Neuron (in vitro differentiated cells): ENCODE data around the gene OR51G1.
"Not testable (repeated sequence)": the region's sequence is repeated elsewhere in the genome, so short reads cannot be mapped to it uniquely, and the experiment has no call there.

Experiments
- H2AFZ ChIP-seq: one replicate; pipeline ENCODE4 v1.6.1; 2013; ENCODE audit warnings: low read depth, mild to moderate bottlenecking, inconsistent platforms, low read length, moderate library complexity
- H3K27me3 ChIP-seq: one replicate; pipeline ENCODE4 v1.6.1; 2013; ENCODE audit warnings: low read length; ENCODE audit not compliant: insufficient read depth
- H3K36me3 ChIP-seq: one replicate; pipeline ENCODE4 v1.6.1; 2013; ENCODE audit warnings: low read length; ENCODE audit not compliant: insufficient read depth
- H3K4me1 ChIP-seq: one replicate; pipeline ENCODE4 v1.6.1; 2013; ENCODE audit warnings: low read length; ENCODE audit not compliant: insufficient read depth
- H3K4me3 ChIP-seq: 2 replicates; pipeline ENCODE4 v1.5.1; 2013; ENCODE audit warnings: mild to moderate bottlenecking, low read length, moderate library complexity
- H3K9me3 ChIP-seq: one replicate; pipeline ENCODE4 v1.6.1; 2013; ENCODE audit warnings: low read length

OR51G1 gene

DNA sequence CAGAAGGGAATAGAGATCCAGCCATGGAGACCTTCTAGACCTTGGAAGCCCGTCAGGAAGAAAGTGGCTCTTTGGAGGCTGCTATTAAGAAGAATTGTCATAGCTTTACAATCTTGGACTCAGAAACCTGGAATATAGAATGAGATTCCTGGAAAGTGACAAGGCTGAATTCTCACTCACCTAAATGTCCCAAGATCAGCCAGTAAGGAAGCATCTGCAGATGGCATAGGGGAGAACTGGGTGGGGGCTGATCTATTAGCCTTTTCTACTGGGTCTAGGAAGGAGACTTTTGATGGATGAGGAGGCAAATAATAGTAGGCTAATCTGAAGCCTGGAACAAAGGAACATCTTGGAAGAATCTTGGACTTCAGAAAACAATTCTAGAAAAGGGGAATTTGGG, at the start of gene OR51G1:
OR51G1 (minus strand) TSS at position 101 of the 400 bp plus-strand sequence; CDS start at position 101, 0 bp downstream.
- Histone ChIP-seq H2AFZ (no peak within 1 kb of the TSS), H3K36me3 (no peaks in the 10 kb centered on the region), H3K27me3 (no peaks in the 10 kb centered on the region)

DNA sequence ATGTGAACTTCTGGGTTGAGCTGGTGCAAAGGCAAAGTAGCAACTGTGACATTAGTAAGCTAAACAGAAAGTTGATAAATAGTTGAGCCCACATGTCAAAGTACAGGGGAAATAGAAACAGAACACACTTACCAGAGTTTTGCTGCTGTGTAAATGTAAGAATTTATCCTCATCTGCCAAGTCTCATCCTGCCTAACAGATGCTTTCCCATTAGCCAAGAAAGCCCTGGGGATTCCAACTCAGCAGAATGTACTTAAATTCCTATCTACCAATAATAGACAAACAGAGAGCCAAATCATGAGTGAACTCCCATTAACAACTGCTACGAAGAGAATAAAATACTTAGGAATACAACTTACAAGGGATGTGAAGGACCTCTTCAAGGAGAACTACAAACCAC, 38.7 kb upstream of the OR51G1 start:
- no peak overlapping the region for H3K4me3 ChIP-seq
- H3K27me3 ChIP-seq = no peaks in the 10 kb centered on the region
- H2AFZ ChIP-seq = no peak overlapping the region
- no peaks in the 10 kb centered on the region for H3K9me3 ChIP-seq
- no peaks in the 10 kb centered on the region for H3K36me3 ChIP-seq
- H3K4me1 ChIP-seq = no peaks in the 10 kb centered on the region

More for the DNA sequence above, at the start of gene OR51G1:
- no peak within 1 kb of the TSS for H3K4me3 ChIP-seq
- no peaks in the 10 kb centered on the region for H3K9me3 ChIP-seq
- H3K4me1 ChIP-seq = no peaks in the 10 kb centered on the region

DNA sequence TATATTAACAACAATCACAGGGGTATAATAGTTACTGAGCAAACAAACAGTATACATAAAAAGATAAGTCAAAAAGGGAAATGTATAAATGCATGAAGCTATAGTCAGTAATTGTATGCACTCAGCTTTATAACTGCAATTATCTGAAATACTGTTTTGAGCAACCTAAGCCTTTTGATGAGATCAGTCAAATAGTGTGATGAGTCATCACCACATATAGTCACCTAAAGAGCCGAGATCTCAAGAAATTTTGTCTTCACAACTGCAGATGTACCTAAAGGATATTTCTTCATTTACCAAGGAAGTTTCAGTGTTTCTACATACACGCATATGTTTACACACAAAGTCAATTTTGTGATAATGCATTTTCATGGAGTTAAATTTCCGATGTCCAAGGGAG, 36.7 kb upstream of the OR51G1 start:
- no peaks in the 10 kb centered on the region for H3K27me3 ChIP-seq
- no peak overlapping the region for H3K4me3 ChIP-seq
- no peak overlapping the region for H2AFZ ChIP-seq
- H3K36me3 ChIP-seq = no peaks in the 10 kb centered on the region
- H3K4me1 ChIP-seq = no peaks in the 10 kb centered on the region
- no peaks in the 10 kb centered on the region for H3K9me3 ChIP-seq

GRCh38 chr11:4957396-4957795, 33.3 kb upstream of the OR51G1 start:
- Histone ChIP-seq H3K4me3 (no peak overlapping the region), H3K4me1 (no peaks in the 10 kb centered on the region), H2AFZ (no peak overlapping the region), H3K9me3 (no peaks in the 10 kb centered on the region), H3K27me3 (no peaks in the 10 kb centered on the region), H3K36me3 (no peaks in the 10 kb centered on the region)

- not testable (repeated sequence) for H3K4me3 ChIP-seq
Observed at GRCh38 chr11:4955613-4956012, 31.5 kb upstream of the OR51G1 start, which contains the start of gene OR51A2. OR51A2 (minus strand) TSS chr11:4955713; CDS start chr11:4955713, 0 bp downstream.

DNA sequence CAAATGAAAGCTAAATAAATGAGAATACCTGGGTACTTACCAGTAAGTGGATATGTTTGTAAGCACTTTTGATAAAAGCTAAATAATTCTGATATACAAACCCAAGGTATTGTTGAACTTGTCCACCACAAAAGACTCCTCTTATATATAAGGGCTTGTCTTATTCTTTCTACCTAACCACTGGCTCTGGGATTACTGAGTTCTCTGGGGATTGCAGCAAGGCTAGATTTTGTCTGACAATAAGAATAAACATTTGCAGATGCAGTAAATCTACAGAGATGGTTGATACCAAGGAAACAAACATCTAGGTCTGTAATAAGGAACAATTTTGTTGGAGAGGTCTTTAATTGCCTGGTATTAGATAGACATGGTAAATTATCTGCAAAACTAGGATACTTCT, 23.4 kb upstream of the OR51G1 start, which contains the start of gene OR51A4:
OR51A4 (minus strand) TSS at position 101 of the 400 bp plus-strand sequence. CDS start 505 bp downstream, outside the sequence.
- no peak within 1 kb of the TSS for H3K4me3 ChIP-seq
- H3K27me3 ChIP-seq = no peaks in the 10 kb centered on the region

More at GRCh38 chr11:4955613-4956012, 31.5 kb upstream of the OR51G1 start, which contains the start of gene OR51A2:
- not testable (repeated sequence) for H3K9me3 ChIP-seq, H2AFZ ChIP-seq, H3K27me3 ChIP-seq, H3K4me1 ChIP-seq, H3K36me3 ChIP-seq

GRCh38 chr11:4936745-4937144, 12.6 kb upstream of the OR51G1 start:
- no peak overlapping the region for H3K4me3 ChIP-seq
- no peaks in the 10 kb centered on the region for H3K27me3 ChIP-seq
- no peak overlapping the region for H2AFZ ChIP-seq
- H3K36me3 ChIP-seq = no peaks in the 10 kb centered on the region
- no peaks in the 10 kb centered on the region for H3K4me1 ChIP-seq
- H3K9me3 ChIP-seq = no peaks in the 10 kb centered on the region

More for the DNA sequence above, 23.4 kb upstream of the OR51G1 start, which contains the start of gene OR51A4:
- H3K9me3 ChIP-seq = no peaks in the 10 kb centered on the region
- no peaks in the 10 kb centered on the region for H3K4me1 ChIP-seq
- no peak within 1 kb of the TSS for H2AFZ ChIP-seq
- H3K36me3 ChIP-seq = no peaks in the 10 kb centered on the region

- H3K27me3 ChIP-seq = no peaks in the 10 kb centered on the region
- H3K4me1 ChIP-seq = no peaks in the 10 kb centered on the region
- H3K4me3 ChIP-seq = no peak overlapping the region
- no peaks in the 10 kb centered on the region for H3K36me3 ChIP-seq
- no peak overlapping the region for H2AFZ ChIP-seq
- no peaks in the 10 kb centered on the region for H3K9me3 ChIP-seq
Observed at GRCh38 chr11:4932751-4933150, 8.6 kb upstream of the OR51G1 start.

DNA sequence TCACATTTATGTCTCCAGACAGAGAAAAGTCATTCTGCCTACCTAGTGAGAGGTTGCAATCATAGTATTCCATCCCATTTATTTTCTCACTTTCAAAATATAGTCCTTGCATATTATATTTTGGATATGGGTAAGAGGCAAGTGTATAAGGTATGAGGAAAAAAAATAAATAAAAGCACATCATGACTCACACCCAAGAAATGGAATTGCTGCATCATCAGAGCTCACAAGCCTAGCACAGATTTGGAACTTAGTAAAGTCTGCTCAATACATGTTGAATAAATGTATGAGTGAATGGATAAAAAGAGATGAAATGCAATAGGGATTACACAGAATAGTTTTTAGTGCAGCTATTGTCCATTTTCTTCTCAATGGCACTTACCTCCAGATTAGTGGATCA, 2.5 kb upstream of the OR51G1 start:
- H3K27me3 ChIP-seq = no peaks in the 10 kb centered on the region
- no peak overlapping the region for H3K4me3 ChIP-seq
- no peaks in the 10 kb centered on the region for H3K36me3 ChIP-seq
- H2AFZ ChIP-seq = no peak overlapping the region
- no peaks in the 10 kb centered on the region for H3K9me3 ChIP-seq
- no peaks in the 10 kb centered on the region for H3K4me1 ChIP-seq

DNA sequence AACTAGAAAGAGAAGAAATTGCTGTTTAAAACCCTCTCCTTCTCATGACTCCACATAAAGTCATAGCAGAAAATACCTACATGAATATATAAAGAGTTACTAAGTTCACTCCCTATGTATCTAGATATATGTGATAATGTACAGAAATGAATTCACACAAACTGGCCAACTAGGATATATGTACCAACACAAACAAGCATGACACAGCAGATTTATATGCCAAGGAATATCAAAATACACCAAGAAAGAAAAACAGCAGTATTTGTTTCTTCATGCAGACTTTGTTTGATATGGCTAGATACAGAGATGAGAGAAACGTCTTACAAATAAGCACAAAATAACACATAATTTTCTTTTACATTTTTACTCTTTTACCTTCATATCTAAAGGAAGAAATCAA, 1.8 kb downstream of the OR51G1 start:
- Histone ChIP-seq H3K9me3 (no peaks in the 10 kb centered on the region), H3K36me3 (no peaks in the 10 kb centered on the region), H3K4me3 (no peak overlapping the region), H3K27me3 (no peaks in the 10 kb centered on the region), H3K4me1 (no peaks in the 10 kb centered on the region), H2AFZ (no peak overlapping the region)

GRCh38 chr11:4921796-4922195, 2.3 kb downstream of the OR51G1 start:
- Histone ChIP-seq H3K4me1 (no peaks in the 10 kb centered on the region), H3K9me3 (no peaks in the 10 kb centered on the region), H3K27me3 (no peaks in the 10 kb centered on the region), H3K36me3 (no peaks in the 10 kb centered on the region), H3K4me3 (no peak overlapping the region), H2AFZ (no peak overlapping the region)

- no peak within 1 kb of the TSS for H2AFZ ChIP-seq
Observed at GRCh38 chr11:4919250-4919649, 4.9 kb downstream of the OR51G1 start, which contains the start of gene OR51G2. OR51G2 (minus strand) TSS chr11:4919350; CDS start chr11:4915663, 3,687 bp downstream.

DNA sequence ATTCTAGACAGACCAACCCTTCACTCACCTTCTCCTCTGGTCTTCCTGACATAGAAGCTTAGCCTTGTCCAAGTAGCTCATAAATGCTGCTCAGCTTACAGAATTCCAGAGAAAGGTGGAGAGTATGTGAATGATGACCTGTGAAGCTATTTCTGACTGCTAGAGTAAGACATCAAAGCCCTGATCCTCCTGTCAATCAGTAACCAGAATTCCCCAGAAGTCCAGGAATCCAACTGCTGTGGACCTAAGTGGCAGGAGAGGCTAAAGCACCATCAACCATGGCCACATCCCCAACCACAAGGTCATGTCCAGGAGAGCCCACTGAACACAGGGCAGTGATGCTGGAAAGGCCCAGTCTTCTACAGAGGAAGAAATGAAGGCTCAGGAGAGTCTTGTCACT, 7.6 kb downstream of the OR51G1 start:
- Histone ChIP-seq H3K27me3 (no peaks in the 10 kb centered on the region), H3K36me3 (no peaks in the 10 kb centered on the region), H2AFZ (no peak overlapping the region), H3K4me1 (no peaks in the 10 kb centered on the region), H3K9me3 (no peaks in the 10 kb centered on the region), H3K4me3 (no peak overlapping the region)

More at GRCh38 chr11:4919250-4919649, 4.9 kb downstream of the OR51G1 start, which contains the start of gene OR51G2:
- H3K36me3 ChIP-seq = no peaks in the 10 kb centered on the region
- no peak within 1 kb of the TSS for H3K4me3 ChIP-seq
- H3K4me1 ChIP-seq = no peaks in the 10 kb centered on the region
- no peaks in the 10 kb centered on the region for H3K27me3 ChIP-seq
- H3K9me3 ChIP-seq = no peaks in the 10 kb centered on the region

GRCh38 chr11:4903484-4903883, 20.7 kb downstream of the OR51G1 start, which contains the start of gene OR51A7:
OR51A7 (plus strand) TSS chr11:4903783; CDS start chr11:4907370, 3,587 bp downstream.
- no peak within 1 kb of the TSS for H3K4me3 ChIP-seq

More at GRCh38 chr11:4903484-4903883, 20.7 kb downstream of the OR51G1 start, which contains the start of gene OR51A7:
- no peak within 1 kb of the TSS for H2AFZ ChIP-seq
- no peaks in the 10 kb centered on the region for H3K27me3 ChIP-seq
- no peaks in the 10 kb centered on the region for H3K36me3 ChIP-seq
- H3K4me1 ChIP-seq = no peaks in the 10 kb centered on the region
- no peaks in the 10 kb centered on the region for H3K9me3 ChIP-seq
